SK-N-SH treated with all-trans-retinoic acid at 6 μM for 48 hours (cell line): ENCODE results near the gene SYCP2L.

Source experiments
- ATAC-seq: fragments of 200-7000 bp; cut with Tn5 transposase; 3 replicates; pipeline ENCODE4 v1.9.1; 2020; ENCODE audit warnings: mild to moderate bottlenecking, moderate library complexity
- ARNTL ChIP-seq: fragments of 450-650 bp; formaldehyde crosslinking; IDR thresholded peaks from 2 replicates; pipeline ENCODE4 v1.5.0; 2020; ENCODE audit warnings: low read depth, mild to moderate bottlenecking, moderate library complexity, borderline replicate concordance
- BACH2 ChIP-seq: fragments of 250-450 bp; sonication (Bioruptor Pico); IDR thresholded peaks from 2 replicates; pipeline ENCODE4 v1.9.0; 2021; ENCODE audit warnings: mild to moderate bottlenecking, borderline replicate concordance
- CSDC2 ChIP-seq: fragments of 250-450 bp; sonication (Bioruptor Pico); IDR thresholded peaks from 2 replicates; pipeline ENCODE4 v1.5.0; 2020; ENCODE audit warnings: mild to moderate bottlenecking, moderate library complexity
- ESRRG ChIP-seq: fragments of 250-450 bp; sonication (Bioruptor Pico); IDR thresholded peaks from 2 replicates; pipeline ENCODE4 v1.6.1; 2021; ENCODE audit warnings: mild to moderate bottlenecking
- GLIS3 ChIP-seq: fragments of 250-450 bp; sonication (Bioruptor Pico); IDR thresholded peaks from 2 replicates; pipeline ENCODE4 v1.5.0; 2020; ENCODE audit warnings: mild to moderate bottlenecking, moderate library complexity
- ISL1 ChIP-seq: fragments of 250-450 bp; sonication (Bioruptor Pico); IDR thresholded peaks from 2 replicates; pipeline ENCODE4 v2.1.2; 2022; ENCODE audit warnings: mild to moderate bottlenecking, moderate library complexity
- OSR1 ChIP-seq: fragments of 250-450 bp; sonication (Bioruptor Pico); IDR thresholded peaks from 2 replicates; pipeline ENCODE4 v1.8.0; 2022; ENCODE audit warnings: moderate library complexity, mild to moderate bottlenecking, inconsistent platforms
- PPARA ChIP-seq: fragments of 250-450 bp; sonication (Bioruptor Pico); IDR thresholded peaks from 2 replicates; pipeline ENCODE4 v1.5.0; 2020; ENCODE audit warnings: mild to moderate bottlenecking, borderline replicate concordance
- RARB ChIP-seq: fragments of 250-450 bp; sonication (Bioruptor Pico); IDR thresholded peaks from 2 replicates; pipeline ENCODE4 v1.8.0; 2021; ENCODE audit warnings: mild to moderate bottlenecking, moderate library complexity
- SNAI2 ChIP-seq: fragments of 250-450 bp; sonication (Bioruptor Pico); IDR thresholded peaks from 2 replicates; pipeline ENCODE4 v1.5.0; 2020; ENCODE audit warnings: mild to moderate bottlenecking, moderate library complexity
- TCF4 ChIP-seq: fragments of 250-450 bp; sonication (Bioruptor Pico); IDR thresholded peaks from 2 replicates; pipeline ENCODE4 v1.8.0; 2021; ENCODE audit warnings: mild to moderate bottlenecking, moderate library complexity, borderline replicate concordance
- TOX ChIP-seq: fragments of 250-450 bp; sonication (Bioruptor Pico); IDR thresholded peaks from 2 replicates; pipeline ENCODE4 v1.8.0; 2021; ENCODE audit warnings: mild to moderate bottlenecking, moderate library complexity, borderline replicate concordance
- ZC3H10 ChIP-seq: fragments of 250-450 bp; sonication (Bioruptor Pico); IDR thresholded peaks from 2 replicates; pipeline ENCODE4 v1.5.1; 2021; ENCODE audit warnings: mild to moderate bottlenecking, moderate library complexity
- ZFP3 ChIP-seq: fragments of 250-450 bp; sonication (Bioruptor Pico); IDR thresholded peaks from 2 replicates; pipeline ENCODE4 v1.5.0; 2020; ENCODE audit warnings: mild to moderate bottlenecking, moderate library complexity
- ZFP30 ChIP-seq: fragments of 450-650 bp; formaldehyde crosslinking; IDR thresholded peaks from 2 replicates; pipeline ENCODE4 v1.5.0; 2022; ENCODE audit warnings: mild to moderate bottlenecking, moderate library complexity
- ZNF70 ChIP-seq: fragments of 450-650 bp; formaldehyde crosslinking; IDR thresholded peaks from 2 replicates; pipeline ENCODE4 v1.5.0; 2020; ENCODE audit warnings: mild to moderate bottlenecking, moderate library complexity
- ZNF8 ChIP-seq: fragments of 450-650 bp; formaldehyde crosslinking; IDR thresholded peaks from 2 replicates; pipeline ENCODE4 v1.5.0; 2020; ENCODE audit warnings: mild to moderate bottlenecking, moderate library complexity
- TF ChIP-seq, protein P1 (sequence below): fragments of 250-450 bp; sonication (Bioruptor Pico); IDR thresholded peaks from 2 replicates; pipeline ENCODE4 v1.5.1; 2020; ENCODE audit warnings: low read depth, mild to moderate bottlenecking, moderate library complexity
- TF ChIP-seq, protein P2 (sequence below): fragments of 250-450 bp; sonication (Bioruptor Pico); IDR thresholded peaks from 2 replicates; pipeline ENCODE4 v1.5.1; 2021; ENCODE audit warnings: mild to moderate bottlenecking, moderate library complexity
- TF ChIP-seq, protein P3 (sequence below): fragments of 250-450 bp; sonication (Bioruptor Pico); IDR thresholded peaks from 2 replicates; pipeline ENCODE4 v1.8.0; 2021; ENCODE audit warnings: low read depth, mild to moderate bottlenecking, moderate library complexity, borderline replicate concordance
- TF ChIP-seq, protein P4 (sequence below): fragments of 250-450 bp; sonication (Bioruptor Pico); IDR thresholded peaks from 2 replicates; pipeline ENCODE4 v1.8.0; 2020; ENCODE audit warnings: mild to moderate bottlenecking, moderate library complexity, borderline replicate concordance
- TF ChIP-seq, protein P5 (sequence below): fragments of 250-450 bp; sonication (Bioruptor Pico); IDR thresholded peaks from 2 replicates; pipeline ENCODE4 v1.5.0; 2020; ENCODE audit warnings: mild to moderate bottlenecking, moderate library complexity

The SYCP2L gene

DNA sequence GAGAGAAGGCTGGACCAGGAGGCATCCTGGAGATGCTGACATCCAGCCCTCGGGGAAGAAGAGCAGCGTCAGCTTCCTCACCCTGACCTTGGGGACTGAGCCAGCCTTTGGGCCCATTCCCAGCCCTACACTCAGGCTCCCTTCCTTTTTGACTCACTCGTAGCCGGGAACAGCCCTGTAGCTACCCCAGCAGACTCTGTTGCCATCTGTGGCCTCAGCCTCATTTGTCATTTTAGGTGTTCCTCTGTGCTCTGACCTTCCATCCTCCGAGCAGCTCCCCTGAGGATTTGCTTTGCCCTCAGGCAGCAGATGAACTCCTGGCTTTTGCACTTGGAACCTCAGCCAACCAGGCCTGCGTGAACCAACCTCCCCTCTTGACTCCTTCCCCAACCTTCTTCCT is 89.7 kb downstream of the SYCP2L start:
- no peak for TF ChIP-seq RARB (CRISPR knock-in tag)
- TF ChIP-seq, all 23 proteins: peak for 0
- no peak for ATAC-seq

DNA sequence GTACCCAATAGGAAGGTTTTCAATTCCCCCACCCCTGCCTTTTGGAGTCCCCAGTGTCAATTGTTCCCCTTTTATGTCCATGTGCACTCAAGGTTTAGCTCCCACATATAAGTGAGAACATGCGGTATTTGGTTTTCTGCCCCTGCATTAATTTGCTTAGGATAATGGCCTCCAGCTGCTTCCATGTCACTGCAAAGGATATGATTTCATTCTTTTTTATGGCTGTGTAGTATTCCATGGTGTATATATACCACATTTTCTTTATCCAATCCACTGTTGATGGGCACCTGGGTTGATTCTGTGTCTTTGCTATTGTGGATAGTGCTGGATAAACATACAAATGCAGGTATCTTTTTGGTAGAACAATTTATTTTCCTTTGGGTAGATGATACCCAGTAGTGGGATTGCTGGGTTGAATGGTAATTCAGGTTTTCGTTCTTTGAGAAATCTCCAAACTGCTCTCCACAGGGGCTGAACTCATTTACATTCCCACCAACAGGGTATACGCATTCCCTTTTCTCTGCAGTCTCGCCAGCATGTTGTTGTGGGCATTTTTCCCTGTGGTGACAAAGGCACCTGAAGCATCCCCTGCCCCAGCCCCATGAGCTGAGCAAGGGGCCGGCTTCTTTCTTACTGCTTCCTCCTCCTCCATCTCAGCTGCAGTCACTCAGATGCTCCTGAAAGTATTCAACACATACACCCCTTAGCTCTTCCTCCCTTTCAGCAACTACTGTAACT is 90.5 kb downstream of the SYCP2L start:
- TF ChIP-seq TOX (no peak), BACH2 (CRISPR knock-in tag) (no peak), GLIS3 (CRISPR knock-in tag) (no peak), SNAI2 (CRISPR knock-in tag) (no peak), TCF4 (CRISPR knock-in tag) (no peak), ZFP3 (no peak), CSDC2 (CRISPR knock-in tag) (no peak), RARB (CRISPR knock-in tag) (no peak), ZFP30 (no peak), ZNF8 (no peak), PPARA (CRISPR knock-in tag) (no peak), ESRRG (CRISPR knock-in tag) (no peak), OSR1 (CRISPR knock-in tag) (no peak), ISL1 (no peak), ZNF70 (CRISPR knock-in tag) (no peak), ZC3H10 (CRISPR knock-in tag) (no peak)
- TF ChIP-seq, protein P1, sequence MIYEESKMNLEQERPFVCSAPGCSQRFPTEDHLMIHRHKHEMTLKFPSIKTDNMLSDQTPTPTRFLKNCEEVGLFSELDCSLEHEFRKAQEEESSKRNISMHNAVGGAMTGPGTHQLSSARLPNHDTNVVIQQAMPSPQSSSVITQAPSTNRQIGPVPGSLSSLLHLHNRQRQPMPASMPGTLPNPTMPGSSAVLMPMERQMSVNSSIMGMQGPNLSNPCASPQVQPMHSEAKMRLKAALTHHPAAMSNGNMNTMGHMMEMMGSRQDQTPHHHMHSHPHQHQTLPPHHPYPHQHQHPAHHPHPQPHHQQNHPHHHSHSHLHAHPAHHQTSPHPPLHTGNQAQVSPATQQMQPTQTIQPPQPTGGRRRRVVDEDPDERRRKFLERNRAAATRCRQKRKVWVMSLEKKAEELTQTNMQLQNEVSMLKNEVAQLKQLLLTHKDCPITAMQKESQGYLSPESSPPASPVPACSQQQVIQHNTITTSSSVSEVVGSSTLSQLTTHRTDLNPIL (CRISPR knock-in tag): no peak
- TF ChIP-seq, protein P2, sequence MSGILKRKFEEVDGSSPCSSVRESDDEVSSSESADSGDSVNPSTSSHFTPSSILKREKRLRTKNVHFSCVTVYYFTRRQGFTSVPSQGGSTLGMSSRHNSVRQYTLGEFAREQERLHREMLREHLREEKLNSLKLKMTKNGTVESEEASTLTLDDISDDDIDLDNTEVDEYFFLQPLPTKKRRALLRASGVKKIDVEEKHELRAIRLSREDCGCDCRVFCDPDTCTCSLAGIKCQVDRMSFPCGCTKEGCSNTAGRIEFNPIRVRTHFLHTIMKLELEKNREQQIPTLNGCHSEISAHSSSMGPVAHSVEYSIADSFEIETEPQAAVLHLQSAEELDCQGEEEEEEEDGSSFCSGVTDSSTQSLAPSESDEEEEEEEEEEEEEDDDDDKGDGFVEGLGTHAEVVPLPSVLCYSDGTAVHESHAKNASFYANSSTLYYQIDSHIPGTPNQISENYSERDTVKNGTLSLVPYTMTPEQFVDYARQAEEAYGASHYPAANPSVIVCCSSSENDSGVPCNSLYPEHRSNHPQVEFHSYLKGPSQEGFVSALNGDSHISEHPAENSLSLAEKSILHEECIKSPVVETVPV (CRISPR knock-in tag): no peak
- TF ChIP-seq, protein P3, sequence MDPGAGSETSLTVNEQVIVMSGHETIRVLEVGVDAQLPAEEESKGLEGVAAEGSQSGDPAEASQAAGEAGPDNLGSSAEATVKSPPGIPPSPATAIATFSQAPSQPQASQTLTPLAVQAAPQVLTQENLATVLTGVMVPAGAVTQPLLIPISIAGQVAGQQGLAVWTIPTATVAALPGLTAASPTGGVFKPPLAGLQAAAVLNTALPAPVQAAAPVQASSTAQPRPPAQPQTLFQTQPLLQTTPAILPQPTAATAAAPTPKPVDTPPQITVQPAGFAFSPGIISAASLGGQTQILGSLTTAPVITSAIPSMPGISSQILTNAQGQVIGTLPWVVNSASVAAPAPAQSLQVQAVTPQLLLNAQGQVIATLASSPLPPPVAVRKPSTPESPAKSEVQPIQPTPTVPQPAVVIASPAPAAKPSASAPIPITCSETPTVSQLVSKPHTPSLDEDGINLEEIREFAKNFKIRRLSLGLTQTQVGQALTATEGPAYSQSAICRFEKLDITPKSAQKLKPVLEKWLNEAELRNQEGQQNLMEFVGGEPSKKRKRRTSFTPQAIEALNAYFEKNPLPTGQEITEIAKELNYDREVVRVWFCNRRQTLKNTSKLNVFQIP (CRISPR knock-in tag): no peak
- TF ChIP-seq, protein P4, sequence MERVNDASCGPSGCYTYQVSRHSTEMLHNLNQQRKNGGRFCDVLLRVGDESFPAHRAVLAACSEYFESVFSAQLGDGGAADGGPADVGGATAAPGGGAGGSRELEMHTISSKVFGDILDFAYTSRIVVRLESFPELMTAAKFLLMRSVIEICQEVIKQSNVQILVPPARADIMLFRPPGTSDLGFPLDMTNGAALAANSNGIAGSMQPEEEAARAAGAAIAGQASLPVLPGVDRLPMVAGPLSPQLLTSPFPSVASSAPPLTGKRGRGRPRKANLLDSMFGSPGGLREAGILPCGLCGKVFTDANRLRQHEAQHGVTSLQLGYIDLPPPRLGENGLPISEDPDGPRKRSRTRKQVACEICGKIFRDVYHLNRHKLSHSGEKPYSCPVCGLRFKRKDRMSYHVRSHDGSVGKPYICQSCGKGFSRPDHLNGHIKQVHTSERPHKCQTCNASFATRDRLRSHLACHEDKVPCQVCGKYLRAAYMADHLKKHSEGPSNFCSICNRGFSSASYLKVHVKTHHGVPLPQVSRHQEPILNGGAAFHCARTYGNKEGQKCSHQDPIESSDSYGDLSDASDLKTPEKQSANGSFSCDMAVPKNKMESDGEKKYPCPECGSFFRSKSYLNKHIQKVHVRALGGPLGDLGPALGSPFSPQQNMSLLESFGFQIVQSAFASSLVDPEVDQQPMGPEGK (CRISPR knock-in tag): no peak
- TF ChIP-seq, all 23 proteins: peak for 0
- no peak for ATAC-seq

DNA sequence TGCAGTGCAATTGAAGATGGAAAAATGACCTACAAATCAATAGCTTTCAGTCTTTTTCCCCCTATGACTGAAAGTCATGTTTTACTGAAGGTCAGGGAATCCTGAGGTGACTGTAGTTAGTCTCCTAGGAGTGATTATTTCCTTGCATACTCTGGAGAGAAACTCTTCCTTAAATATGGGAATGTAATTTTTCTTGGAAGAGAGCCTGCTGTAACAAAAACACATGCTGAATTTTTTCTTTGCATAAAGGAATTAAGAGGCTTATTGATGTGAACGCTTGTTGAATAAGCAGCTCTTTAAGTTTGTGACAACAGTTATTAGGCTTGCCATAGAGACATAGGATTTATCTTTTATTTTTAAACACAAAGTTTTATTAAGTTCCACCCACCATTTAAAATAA is 92.8 kb downstream of the SYCP2L start:
- ATAC-seq: no peak
- TF ChIP-seq TOX (no peak), ZNF70 (CRISPR knock-in tag) (no peak), ARNTL (CRISPR knock-in tag) (no peak)
- TF ChIP-seq, protein P5, sequence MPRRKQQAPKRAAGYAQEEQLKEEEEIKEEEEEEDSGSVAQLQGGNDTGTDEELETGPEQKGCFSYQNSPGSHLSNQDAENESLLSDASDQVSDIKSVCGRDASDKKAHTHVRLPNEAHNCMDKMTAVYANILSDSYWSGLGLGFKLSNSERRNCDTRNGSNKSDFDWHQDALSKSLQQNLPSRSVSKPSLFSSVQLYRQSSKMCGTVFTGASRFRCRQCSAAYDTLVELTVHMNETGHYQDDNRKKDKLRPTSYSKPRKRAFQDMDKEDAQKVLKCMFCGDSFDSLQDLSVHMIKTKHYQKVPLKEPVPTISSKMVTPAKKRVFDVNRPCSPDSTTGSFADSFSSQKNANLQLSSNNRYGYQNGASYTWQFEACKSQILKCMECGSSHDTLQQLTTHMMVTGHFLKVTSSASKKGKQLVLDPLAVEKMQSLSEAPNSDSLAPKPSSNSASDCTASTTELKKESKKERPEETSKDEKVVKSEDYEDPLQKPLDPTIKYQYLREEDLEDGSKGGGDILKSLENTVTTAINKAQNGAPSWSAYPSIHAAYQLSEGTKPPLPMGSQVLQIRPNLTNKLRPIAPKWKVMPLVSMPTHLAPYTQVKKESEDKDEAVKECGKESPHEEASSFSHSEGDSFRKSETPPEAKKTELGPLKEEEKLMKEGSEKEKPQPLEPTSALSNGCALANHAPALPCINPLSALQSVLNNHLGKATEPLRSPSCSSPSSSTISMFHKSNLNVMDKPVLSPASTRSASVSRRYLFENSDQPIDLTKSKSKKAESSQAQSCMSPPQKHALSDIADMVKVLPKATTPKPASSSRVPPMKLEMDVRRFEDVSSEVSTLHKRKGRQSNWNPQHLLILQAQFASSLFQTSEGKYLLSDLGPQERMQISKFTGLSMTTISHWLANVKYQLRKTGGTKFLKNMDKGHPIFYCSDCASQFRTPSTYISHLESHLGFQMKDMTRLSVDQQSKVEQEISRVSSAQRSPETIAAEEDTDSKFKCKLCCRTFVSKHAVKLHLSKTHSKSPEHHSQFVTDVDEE (CRISPR knock-in tag): no peak
